IMR-90 (cell line): Measurements from ENCODE around the gene PDZD11. TPM values are rescaled to one million over a fixed set of nuclear protein-coding genes. Genes with fewer than 3 reads are reported as not detected.

Source experiments
- ATAC-seq: fragments of 200-7000 bp; cut with Tn5 transposase; 2 replicates; pipeline ENCODE4 v1.9.1; 2020; ENCODE audit warnings: low read depth, mild to moderate bottlenecking, moderate library complexity
- BruUV-seq: library from RNA; stranded (reverse); fragments of 400-500 nt; replicated peaks from 2 replicates; lab custom pipeline; 2021; lab: Mats Ljungman, UMichigan
- CTCF ChIA-PET: fragments of 300-600 bp; formaldehyde crosslinking; extraction: SDS; loops from one replicate; lab custom pipeline; 2021; ENCODE audit warnings: antibody characterized with exemption; lab: Yijun Ruan, JAX
- POLR2A ChIA-PET: fragments of 300-600 bp; sonication (Branson Sonifier 250); formaldehyde crosslinking; loops from one replicate; lab custom pipeline; 2022; ENCODE audit warnings: antibody characterized with exemption; ENCODE audit not compliant: unreplicated experiment; lab: Charles Lee
- DNase-seq: peaks from one replicate; pipeline ENCODE4 v3.0.0; 2013
- H2AFZ ChIP-seq: replicated peaks from 2 replicates; pipeline ENCODE3; 2013; ENCODE audit warnings: low read length, mild to moderate bottlenecking; ENCODE audit not compliant: poor library complexity
- H2AK5ac ChIP-seq: 2 replicates; pipeline ENCODE4 v1.6.1; 2013; ENCODE audit warnings: low read depth, low read length, inconsistent platforms
- H2AK9ac ChIP-seq: replicated peaks from 2 replicates; pipeline ENCODE3; 2013; ENCODE audit warnings: mild to moderate bottlenecking, low read depth, low read length, moderate library complexity; ENCODE audit not compliant: poor library complexity
- H2BK120ac ChIP-seq: 2 replicates; pipeline ENCODE4 v1.6.1; 2013; ENCODE audit warnings: low read depth, low read length, inconsistent platforms
- H2BK15ac ChIP-seq: 3 replicates; pipeline ENCODE4 v1.6.1; 2013; ENCODE audit warnings: low read depth, low read length, inconsistent platforms
- H2BK20ac ChIP-seq: 2 replicates; pipeline ENCODE4 v1.6.1; 2013; ENCODE audit warnings: low read depth, mild to moderate bottlenecking, inconsistent platforms, low read length, moderate library complexity
- H2BK5ac ChIP-seq: 2 replicates; pipeline ENCODE4 v1.6.1; 2013; ENCODE audit warnings: mild to moderate bottlenecking, low read depth, low read length, inconsistent platforms; ENCODE audit not compliant: poor library complexity, severe bottlenecking
- H3K14ac ChIP-seq: replicated peaks from 2 replicates; pipeline ENCODE4 v1.6.1; 2013; ENCODE audit warnings: low read depth, low read length, inconsistent platforms
- H3K18ac ChIP-seq: 2 replicates; pipeline ENCODE4 v1.6.1; 2013; ENCODE audit warnings: low read depth, low read length, control low read depth
- H3K23ac ChIP-seq: 2 replicates; pipeline ENCODE4 v1.6.1; 2013; ENCODE audit warnings: low read depth, low read length, inconsistent platforms
- H3K27ac ChIP-seq: 2 replicates; pipeline ENCODE4 v1.5.1; 2013; ENCODE audit warnings: mild to moderate bottlenecking, control low read depth, low read length; ENCODE audit not compliant: insufficient read depth
- H3K27me3 ChIP-seq: 2 replicates; pipeline ENCODE4 v1.6.1; 2013; ENCODE audit warnings: low read length; ENCODE audit not compliant: control insufficient read depth, insufficient read depth
- H3K36me3 ChIP-seq: 2 replicates; pipeline ENCODE4 v1.6.1; 2013; ENCODE audit warnings: low read length, mixed read lengths; ENCODE audit not compliant: control insufficient read depth, insufficient read depth
- H3K4ac ChIP-seq: 2 replicates; pipeline ENCODE4 v1.6.1; 2013; ENCODE audit warnings: low read depth, low read length, inconsistent platforms
- H3K4me1 ChIP-seq: 2 replicates; pipeline ENCODE4 v1.6.1; 2013; ENCODE audit warnings: low read length, mixed read lengths; ENCODE audit not compliant: control insufficient read depth, insufficient read depth
- H3K4me2 ChIP-seq: 2 replicates; pipeline ENCODE4 v1.6.1; 2013; ENCODE audit warnings: low read depth, mild to moderate bottlenecking, control low read depth, low read length, moderate library complexity
- H3K4me3 ChIP-seq: 2 replicates; pipeline ENCODE4 v1.5.1; 2013; ENCODE audit warnings: low read depth, mild to moderate bottlenecking, control low read depth, low read length, moderate library complexity; ENCODE audit not compliant: insufficient read depth
- H3K56ac ChIP-seq: 2 replicates; pipeline ENCODE4 v1.6.1; 2013; ENCODE audit warnings: low read length, inconsistent platforms; ENCODE audit not compliant: insufficient read depth; ENCODE audit errors: extremely low read depth
- H3K79me1 ChIP-seq, 2 experiments: 2 replicates each; pipeline ENCODE4 v1.6.1; 2013; ENCODE audit warnings: low read length in 2 of 2, inconsistent platforms in 1 of 2, low read depth in 1 of 2
- H3K9ac ChIP-seq: 2 replicates; pipeline ENCODE4 v1.6.1; 2013; ENCODE audit warnings: low read depth, low read length, control low read depth
- H3K9me1 ChIP-seq: 2 replicates; pipeline ENCODE4 v1.6.1; 2013; ENCODE audit warnings: low read length, inconsistent platforms; ENCODE audit not compliant: insufficient read depth
- H3K9me3 ChIP-seq: 2 replicates; pipeline ENCODE4 v1.6.1; 2013; ENCODE audit warnings: low read length; ENCODE audit not compliant: control insufficient read depth, insufficient read depth
- H4K20me1 ChIP-seq: 2 replicates; pipeline ENCODE4 v1.6.1; 2013; ENCODE audit warnings: low read length, inconsistent platforms; ENCODE audit not compliant: insufficient read depth
- H4K5ac ChIP-seq: 2 replicates; pipeline ENCODE4 v1.6.1; 2013; ENCODE audit warnings: mild to moderate bottlenecking, low read depth, low read length, control low read depth
- H4K8ac ChIP-seq, 2 experiments: 2 replicates each; pipeline ENCODE4 v1.6.1; 2013; ENCODE audit warnings: low read depth in 2 of 2, low read length in 2 of 2, control low read depth in 1 of 2, inconsistent platforms in 1 of 2
- H4K91ac ChIP-seq: 2 replicates; pipeline ENCODE4 v1.6.1; 2013; ENCODE audit warnings: low read depth, low read length, inconsistent platforms; ENCODE audit not compliant: insufficient read depth
- CEBPB ChIP-seq: IDR thresholded peaks from 2 replicates; pipeline ENCODE4 v1.6.1; 2012; ENCODE audit warnings: low read depth, low read length, improper control_type of control experiment
- MXI1 ChIP-seq: IDR thresholded peaks from 2 replicates; pipeline ENCODE4 v1.6.1; 2012; ENCODE audit warnings: low read depth, mild to moderate bottlenecking, low read length, moderate library complexity, borderline replicate concordance
- POLR2A ChIP-seq: IDR thresholded peaks from 2 replicates; pipeline ENCODE4 v1.6.1; 2012; ENCODE audit warnings: mild to moderate bottlenecking, low read depth, low read length
- RAD21 ChIP-seq: IDR thresholded peaks from 2 replicates; pipeline ENCODE4 v1.6.1; 2012; ENCODE audit warnings: low read length, improper control_type of control experiment
- RCOR1 ChIP-seq: IDR thresholded peaks from 2 replicates; pipeline ENCODE4 v1.6.1; 2012; ENCODE audit warnings: mild to moderate bottlenecking, low read length, improper control_type of control experiment; ENCODE audit not compliant: insufficient replicate concordance
- RFX5 ChIP-seq: IDR thresholded peaks from 2 replicates; pipeline ENCODE4 v1.8.0; 2012; ENCODE audit warnings: low read depth, mild to moderate bottlenecking, low read length, moderate library complexity
- SMC3 ChIP-seq: fragments of 150-350 bp; IDR thresholded peaks from 2 replicates; pipeline ENCODE4 v1.6.1; 2016; ENCODE audit warnings: low read depth, mild to moderate bottlenecking, antibody characterized with exemption, low read length, moderate library complexity
- WGBS, 2 experiments: methylation state at CpG; one replicate each; pipeline versions ENCODE4 v1.1.5 to v1.1.7; 2013; ENCODE audit warnings: missing lambda C conversion rate in 2 of 2; ENCODE audit not compliant: insufficient read length in 1 of 2; ENCODE audit errors: extremely low coverage in 2 of 2; 5-methylcytosine and 5-hydroxymethylcytosine counted together
- dilution Hi-C: fragments of 300-500 bp; cut with HindIII; formaldehyde crosslinking; loops from one replicate; pipeline ENCODE4 v1.14.3; 2018; ENCODE audit warnings: low sequenced_read_pairs; ENCODE audit not compliant: unreplicated experiment
- in situ Hi-C: fragments of 300-500 bp; cut with MboI; formaldehyde crosslinking; loops from 3 replicates; pipeline ENCODE4 v1.14.3; 2019; ENCODE audit warnings: low sequenced_read_pairs, inconsistent platforms, mixed read lengths
- intact Hi-C: fragments of 100-400 bp; cut with micrococcal nuclease; formaldehyde crosslinking; loops from 2 replicates; pipeline ENCODE4 v1.10.0; 2022
- polyA plus RNA-seq, 3 experiments: library from polyadenylated mRNA; depleted of rRNA; stranded (reverse); fragments of >200 nt; gene quantifications; 2 replicates each; pipeline ENCODE4 v1.2.3, GENCODE V29; 2012; ENCODE audit warnings: low replicate concordance in 1 of 3
- total RNA-seq: library from RNA; depleted of rRNA; stranded (reverse); fragments of >200 nt; gene quantifications from 2 replicates; pipeline ENCODE4 v1.2.3, GENCODE V29; 2012

PDZD11 gene
- total and polyA plus RNA-seq, 2 of the 4 experiments (the other 2 are of a cell fraction): 84.1 to 100 TPM

GRCh38 chrX:70281951-70282350 lies 7.8 kb downstream of the PDZD11 start, which contains the start of gene RAB41:
Gene RAB41, plus strand, starts transcription at chrX:70282172. Its CDS starts 46 bp downstream, at chrX:70282218.
- no peak within 1 kb of the TSS for H4K5ac ChIP-seq
- DNase-seq (no peak), ATAC-seq (no peak)
- in situ Hi-C loops: no loop called here
- no peaks in the 10 kb centered on the region for H3K4me1 ChIP-seq
- H2AK9ac ChIP-seq: no peak within 1 kb of the TSS
- intact Hi-C loops: no loop called here
- ChIA-PET POLR2A (no interaction called here), CTCF (no interaction called here)
- no peak within 1 kb of the TSS for H3K4ac ChIP-seq
- H3K9me3 ChIP-seq: no peaks in the 10 kb centered on the region; the same call in 1 of the 2 replicates
- no peak within 1 kb of the TSS for H3K56ac ChIP-seq
- H2BK120ac ChIP-seq: no peak within 1 kb of the TSS
- H2BK20ac ChIP-seq: no peak within 1 kb of the TSS
- H3K4me2 ChIP-seq: no peak within 1 kb of the TSS
- H3K79me1 ChIP-seq: no peaks in the 10 kb centered on the region
- H4K20me1 ChIP-seq: no peaks in the 10 kb centered on the region
- no peak within 1 kb of the TSS for H3K23ac ChIP-seq
- no peak within 1 kb of the TSS for H3K14ac ChIP-seq
- no peaks in the 10 kb centered on the region; the same call in 1 of the 2 replicates for H3K27me3 ChIP-seq
- no peaks in the 10 kb centered on the region; the same call in 1 of the 2 replicates for H3K36me3 ChIP-seq
- no TSS peak for BruUV-seq
- dilution Hi-C loops: no loop called here
- no peak within 1 kb of the TSS for H2AK5ac ChIP-seq
- H4K8ac ChIP-seq: no peak within 1 kb of the TSS
- H4K91ac ChIP-seq: no peak within 1 kb of the TSS
- no peak within 1 kb of the TSS for H2BK15ac ChIP-seq
- no peak within 1 kb of the TSS for H3K27ac ChIP-seq
- no peak within 1 kb of the TSS for H3K18ac ChIP-seq
- no peaks in the 10 kb centered on the region for H3K9me1 ChIP-seq
- H2AFZ ChIP-seq: no peak within 1 kb of the TSS
- no peak within 1 kb of the TSS for H3K4me3 ChIP-seq
- WGBS, 2 experiments: 94% methylated on average over 13 of the region's 21 CpGs; no CpG with 5 or more reads in 1 of the 2 experiments
- H3K9ac ChIP-seq: no peak within 1 kb of the TSS
- no peak for TF ChIP-seq CEBPB
- TF ChIP-seq RCOR1: no peak
- TF ChIP-seq MXI1: no peak
- TF ChIP-seq POLR2A: no peak
- no peak for TF ChIP-seq RAD21
- TF ChIP-seq SMC3: no peak
- no peak for TF ChIP-seq RFX5
- H2BK5ac ChIP-seq: no peak within 1 kb of the TSS
